HCT116 (cell line): Measurements from ENCODE around the gene MYH6.

Source experiments
- EZH2 ChIP-seq: fragments of 200-600 bp; sonication (generic); IDR thresholded peaks from 2 replicates; pipeline ENCODE4 v1.6.1; 2017; ENCODE audit warnings: antibody characterized with exemption, mixed run types
- POLR2AphosphoS5 ChIP-seq: IDR thresholded peaks from 2 replicates; pipeline ENCODE4 v1.6.1; 2011; ENCODE audit warnings: mild to moderate bottlenecking, low read depth, low read length, moderate library complexity
- YY1 ChIP-seq: IDR thresholded peaks from 2 replicates; pipeline ENCODE4 v1.6.1; 2011; ENCODE audit warnings: low read length, low read depth, moderate library complexity, mild to moderate bottlenecking; ENCODE audit not compliant: insufficient replicate concordance; ENCODE audit errors: extremely low read depth
- TF ChIP-seq, protein P1 (sequence below), 3 experiments: fragments of 200-600 bp in 1 of 3; sonication (generic) in 1 of 3; IDR thresholded peaks in 2 of 3; conservative IDR thresholded peaks in 1 of 3; 2 replicates each; pipeline ENCODE4 v1.5.1; 2012 to 2017; ENCODE audit warnings: low read depth in 2 of 3, low read length in 2 of 3, antibody characterized with exemption in 1 of 3, borderline replicate concordance in 1 of 3, control low read depth in 1 of 3, mild to moderate bottlenecking in 1 of 3, mixed read lengths in 1 of 3, mixed run types in 1 of 3, moderate library complexity in 1 of 3; ENCODE audit not compliant: insufficient read depth in 1 of 3
- TF ChIP-seq, protein P2 (sequence below): IDR thresholded peaks from 2 replicates; pipeline ENCODE4 v1.6.1; 2012
- TF ChIP-seq, protein P3 (sequence below): IDR thresholded peaks from 2 replicates; pipeline ENCODE4 v1.6.1; 2012; ENCODE audit warnings: low read depth
- TF ChIP-seq, protein P4 (sequence below): IDR thresholded peaks from 2 replicates; pipeline ENCODE4 v1.6.1; 2011; ENCODE audit warnings: mild to moderate bottlenecking, low read length, moderate library complexity; ENCODE audit not compliant: insufficient replicate concordance; ENCODE audit errors: extremely low read depth

DNA sequence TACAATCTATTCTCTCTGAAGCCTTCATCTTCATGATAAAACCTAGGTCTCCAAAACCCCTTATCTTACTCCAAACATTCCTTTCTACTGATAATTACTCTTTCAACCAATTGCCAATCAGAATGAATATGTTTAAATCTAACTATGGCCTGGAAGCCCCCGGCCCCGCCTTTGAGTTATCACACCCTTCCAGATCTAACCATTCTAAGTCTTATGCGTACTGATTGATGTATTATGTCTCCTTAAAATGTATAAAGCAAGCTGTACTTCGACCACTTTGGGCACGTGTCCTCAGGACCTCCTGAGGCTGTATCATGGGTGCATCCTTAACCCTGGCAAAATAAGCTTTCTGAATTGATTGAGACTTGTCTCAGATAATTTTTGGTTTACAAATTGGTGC is 72.5 kb downstream of the MYH6 start:
- TF ChIP-seq, protein P1, sequence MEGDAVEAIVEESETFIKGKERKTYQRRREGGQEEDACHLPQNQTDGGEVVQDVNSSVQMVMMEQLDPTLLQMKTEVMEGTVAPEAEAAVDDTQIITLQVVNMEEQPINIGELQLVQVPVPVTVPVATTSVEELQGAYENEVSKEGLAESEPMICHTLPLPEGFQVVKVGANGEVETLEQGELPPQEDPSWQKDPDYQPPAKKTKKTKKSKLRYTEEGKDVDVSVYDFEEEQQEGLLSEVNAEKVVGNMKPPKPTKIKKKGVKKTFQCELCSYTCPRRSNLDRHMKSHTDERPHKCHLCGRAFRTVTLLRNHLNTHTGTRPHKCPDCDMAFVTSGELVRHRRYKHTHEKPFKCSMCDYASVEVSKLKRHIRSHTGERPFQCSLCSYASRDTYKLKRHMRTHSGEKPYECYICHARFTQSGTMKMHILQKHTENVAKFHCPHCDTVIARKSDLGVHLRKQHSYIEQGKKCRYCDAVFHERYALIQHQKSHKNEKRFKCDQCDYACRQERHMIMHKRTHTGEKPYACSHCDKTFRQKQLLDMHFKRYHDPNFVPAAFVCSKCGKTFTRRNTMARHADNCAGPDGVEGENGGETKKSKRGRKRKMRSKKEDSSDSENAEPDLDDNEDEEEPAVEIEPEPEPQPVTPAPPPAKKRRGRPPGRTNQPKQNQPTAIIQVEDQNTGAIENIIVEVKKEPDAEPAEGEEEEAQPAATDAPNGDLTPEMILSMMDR (IDR thresholded peaks at IDR 0.05 in 2 of 3, conservative IDR thresholded peaks at IDR 0.05 in 1 of 3; ENCODE audit: borderline replicate concordance in 1 of 3, insufficient read depth in 1 of 3, low read depth in 2 of 3, low read length in 2 of 3), result no peak
- TF ChIP-seq EZH2, result no peak
- TF ChIP-seq, protein P2, sequence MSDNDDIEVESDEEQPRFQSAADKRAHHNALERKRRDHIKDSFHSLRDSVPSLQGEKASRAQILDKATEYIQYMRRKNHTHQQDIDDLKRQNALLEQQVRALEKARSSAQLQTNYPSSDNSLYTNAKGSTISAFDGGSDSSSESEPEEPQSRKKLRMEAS, result no peak
- TF ChIP-seq, protein P3, sequence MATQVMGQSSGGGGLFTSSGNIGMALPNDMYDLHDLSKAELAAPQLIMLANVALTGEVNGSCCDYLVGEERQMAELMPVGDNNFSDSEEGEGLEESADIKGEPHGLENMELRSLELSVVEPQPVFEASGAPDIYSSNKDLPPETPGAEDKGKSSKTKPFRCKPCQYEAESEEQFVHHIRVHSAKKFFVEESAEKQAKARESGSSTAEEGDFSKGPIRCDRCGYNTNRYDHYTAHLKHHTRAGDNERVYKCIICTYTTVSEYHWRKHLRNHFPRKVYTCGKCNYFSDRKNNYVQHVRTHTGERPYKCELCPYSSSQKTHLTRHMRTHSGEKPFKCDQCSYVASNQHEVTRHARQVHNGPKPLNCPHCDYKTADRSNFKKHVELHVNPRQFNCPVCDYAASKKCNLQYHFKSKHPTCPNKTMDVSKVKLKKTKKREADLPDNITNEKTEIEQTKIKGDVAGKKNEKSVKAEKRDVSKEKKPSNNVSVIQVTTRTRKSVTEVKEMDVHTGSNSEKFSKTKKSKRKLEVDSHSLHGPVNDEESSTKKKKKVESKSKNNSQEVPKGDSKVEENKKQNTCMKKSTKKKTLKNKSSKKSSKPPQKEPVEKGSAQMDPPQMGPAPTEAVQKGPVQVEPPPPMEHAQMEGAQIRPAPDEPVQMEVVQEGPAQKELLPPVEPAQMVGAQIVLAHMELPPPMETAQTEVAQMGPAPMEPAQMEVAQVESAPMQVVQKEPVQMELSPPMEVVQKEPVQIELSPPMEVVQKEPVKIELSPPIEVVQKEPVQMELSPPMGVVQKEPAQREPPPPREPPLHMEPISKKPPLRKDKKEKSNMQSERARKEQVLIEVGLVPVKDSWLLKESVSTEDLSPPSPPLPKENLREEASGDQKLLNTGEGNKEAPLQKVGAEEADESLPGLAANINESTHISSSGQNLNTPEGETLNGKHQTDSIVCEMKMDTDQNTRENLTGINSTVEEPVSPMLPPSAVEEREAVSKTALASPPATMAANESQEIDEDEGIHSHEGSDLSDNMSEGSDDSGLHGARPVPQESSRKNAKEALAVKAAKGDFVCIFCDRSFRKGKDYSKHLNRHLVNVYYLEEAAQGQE, result no peak
- no peak for TF ChIP-seq POLR2AphosphoS5
- TF ChIP-seq, protein P4, sequence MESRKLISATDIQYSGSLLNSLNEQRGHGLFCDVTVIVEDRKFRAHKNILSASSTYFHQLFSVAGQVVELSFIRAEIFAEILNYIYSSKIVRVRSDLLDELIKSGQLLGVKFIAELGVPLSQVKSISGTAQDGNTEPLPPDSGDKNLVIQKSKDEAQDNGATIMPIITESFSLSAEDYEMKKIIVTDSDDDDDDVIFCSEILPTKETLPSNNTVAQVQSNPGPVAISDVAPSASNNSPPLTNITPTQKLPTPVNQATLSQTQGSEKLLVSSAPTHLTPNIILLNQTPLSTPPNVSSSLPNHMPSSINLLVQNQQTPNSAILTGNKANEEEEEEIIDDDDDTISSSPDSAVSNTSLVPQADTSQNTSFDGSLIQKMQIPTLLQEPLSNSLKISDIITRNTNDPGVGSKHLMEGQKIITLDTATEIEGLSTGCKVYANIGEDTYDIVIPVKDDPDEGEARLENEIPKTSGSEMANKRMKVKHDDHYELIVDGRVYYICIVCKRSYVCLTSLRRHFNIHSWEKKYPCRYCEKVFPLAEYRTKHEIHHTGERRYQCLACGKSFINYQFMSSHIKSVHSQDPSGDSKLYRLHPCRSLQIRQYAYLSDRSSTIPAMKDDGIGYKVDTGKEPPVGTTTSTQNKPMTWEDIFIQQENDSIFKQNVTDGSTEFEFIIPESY, result no peak
- TF ChIP-seq YY1, result no peak
